HL-60 (cell line): ENCODE measurements around the gene AGBL4.

Experiments used
- CTCF ChIP-seq: IDR thresholded peaks from one replicate; pipeline ENCODE4 v1.5.1; 2011; ENCODE audit warnings: low read length, control low read depth, inconsistent platforms; ENCODE audit not compliant: insufficient read depth
- GABPA ChIP-seq: IDR thresholded peaks from 2 replicates; pipeline ENCODE4 v1.6.1; 2012; ENCODE audit warnings: low read depth
- POLR2AphosphoS5 ChIP-seq: IDR thresholded peaks from 2 replicates; pipeline ENCODE4 v1.6.1; 2012; ENCODE audit warnings: low read depth
- REST ChIP-seq: IDR thresholded peaks from 2 replicates; pipeline ENCODE4 v1.6.1; 2012; ENCODE audit warnings: low read depth; ENCODE audit not compliant: insufficient replicate concordance

- TF ChIP-seq CTCF (no peak), POLR2AphosphoS5 (no peak), REST (no peak), GABPA (no peak)
Measured at GRCh38 chr1:49630156-49630555, 393.6 kb downstream of the AGBL4 start.
